HepG2 (cell line): Measurements from ENCODE around the gene AGAP1. TPM values are rescaled to one million over a fixed set of nuclear protein-coding genes. Genes with fewer than 3 reads are reported as not detected.

Source experiments
- IKZF4 ChIP-seq: sonication (generic); formaldehyde crosslinking; IDR thresholded peaks from 2 replicates; pipeline ENCODE4 v1.5.1; 2020; ENCODE audit warnings: borderline replicate concordance, mild to moderate bottlenecking, low read depth, missing genetic modification reagents; ENCODE audit errors: not compliant biosample characterization
- RBM22 ChIP-seq: fragments of 200-400 bp; formaldehyde crosslinking; optimal IDR thresholded peaks from 2 replicates; pipeline ENCODE3; 2017; ENCODE audit warnings: mild to moderate bottlenecking, low read length, moderate library complexity
- ZBTB38 ChIP-seq: sonication (generic); formaldehyde crosslinking; IDR thresholded peaks from 2 replicates; pipeline ENCODE4 v1.5.1; 2020; ENCODE audit warnings: mild to moderate bottlenecking, missing genetic modification reagents
- ZC3H13 ChIP-seq: sonication (generic); formaldehyde crosslinking; IDR thresholded peaks from 2 replicates; pipeline ENCODE4 v1.8.1; 2023; ENCODE audit warnings: mild to moderate bottlenecking, missing genetic modification reagents, moderate library complexity
- ZNF703 ChIP-seq: sonication (generic); formaldehyde crosslinking; IDR thresholded peaks from 2 replicates; pipeline ENCODE4 v1.5.1; 2020; ENCODE audit warnings: missing genetic modification reagents, mild to moderate bottlenecking, moderate library complexity, borderline replicate concordance
- polyA plus RNA-seq, 8 experiments: library from polyadenylated mRNA; depleted of rRNA in 3 of 8; stranded (reverse) in 7 of 8; unstranded in 1 of 8; fragments of >200 nt; fragmentation: Illumina TruSeq in 4 of 8; extraction: Trizol in 4 of 8; gene quantifications; 2 replicates each; pipeline versions ENCODE4 v1.2.1 to v1.2.3, GENCODE V29; 2011 to 2016; ENCODE audit warnings: low read depth in 4 of 8, missing spikeins in 1 of 8, mixed read lengths in 1 of 8; ENCODE audit not compliant: insufficient read depth in 1 of 8
- total RNA-seq, 5 experiments: library from RNA; depleted of rRNA; stranded (reverse); fragments of >200 nt; fragmentation: Illumina TruSeq; extraction: Trizol; gene quantifications; 2 replicates each; pipeline ENCODE4 v1.2.3, GENCODE V29; 2016; ENCODE audit warnings: low read depth in 1 of 5
- TF ChIP-seq, protein P1 (sequence below): sonication (generic); formaldehyde crosslinking; IDR thresholded peaks from 2 replicates; pipeline ENCODE4 v1.5.1; 2020; ENCODE audit warnings: missing genetic modification reagents, mild to moderate bottlenecking, borderline replicate concordance
- TF ChIP-seq, protein P2 (sequence below): sonication (generic); formaldehyde crosslinking; IDR thresholded peaks from 2 replicates; pipeline ENCODE4 v1.5.0; 2020; ENCODE audit warnings: mild to moderate bottlenecking, missing genetic modification reagents, borderline replicate concordance

The AGAP1 gene
- total and polyA plus RNA-seq, 2 of the 13 experiments (the other 11 are each of a cell fraction or from before 2014, with no cell fraction given), result 21.2 to 32.7 TPM

DNA sequence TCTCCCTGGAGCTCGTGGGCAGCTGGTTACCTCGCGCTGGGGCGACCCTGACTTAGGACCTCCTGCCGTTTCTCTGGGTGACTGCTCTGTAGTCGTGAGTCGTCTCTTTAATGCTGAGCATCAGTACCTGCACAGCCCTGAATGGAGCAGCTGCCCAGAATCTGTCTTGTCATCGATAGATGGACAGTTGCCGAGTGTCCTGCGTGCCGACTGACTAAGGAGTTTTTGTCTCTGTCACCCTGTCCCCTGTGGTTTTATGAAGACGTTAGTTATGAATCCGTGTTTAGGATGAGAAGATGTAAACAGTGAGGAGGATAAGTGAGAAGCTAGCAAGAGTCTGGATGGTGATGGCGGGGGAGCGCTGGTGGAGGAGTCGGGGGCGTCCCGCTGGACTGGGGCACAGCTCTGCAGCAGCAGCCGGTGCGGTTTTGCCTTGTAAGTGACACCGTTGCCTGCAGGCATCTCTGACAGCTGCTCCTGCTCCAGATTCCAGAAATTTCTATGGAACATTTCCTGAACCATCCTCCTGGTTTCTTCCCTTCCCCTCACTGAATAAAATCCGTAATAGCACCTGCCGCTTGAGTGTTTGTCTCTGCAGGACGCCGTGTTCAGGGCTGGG, 13.3 kb downstream of the AGAP1 start (continued):
- TF ChIP-seq ZC3H13 (CRISPR knock-in tag) (no peak), IKZF4 (CRISPR knock-in tag) (no peak), ZNF703 (CRISPR knock-in tag) (0 out of 2 replicates have a peak, but pooled peaks have one; percentile 24), RBM22 (peak; percentile 24), ZBTB38 (CRISPR knock-in tag) (0 out of 2 replicates have a peak, but pooled peaks have one; percentile 41)
- TF ChIP-seq, protein P1, sequence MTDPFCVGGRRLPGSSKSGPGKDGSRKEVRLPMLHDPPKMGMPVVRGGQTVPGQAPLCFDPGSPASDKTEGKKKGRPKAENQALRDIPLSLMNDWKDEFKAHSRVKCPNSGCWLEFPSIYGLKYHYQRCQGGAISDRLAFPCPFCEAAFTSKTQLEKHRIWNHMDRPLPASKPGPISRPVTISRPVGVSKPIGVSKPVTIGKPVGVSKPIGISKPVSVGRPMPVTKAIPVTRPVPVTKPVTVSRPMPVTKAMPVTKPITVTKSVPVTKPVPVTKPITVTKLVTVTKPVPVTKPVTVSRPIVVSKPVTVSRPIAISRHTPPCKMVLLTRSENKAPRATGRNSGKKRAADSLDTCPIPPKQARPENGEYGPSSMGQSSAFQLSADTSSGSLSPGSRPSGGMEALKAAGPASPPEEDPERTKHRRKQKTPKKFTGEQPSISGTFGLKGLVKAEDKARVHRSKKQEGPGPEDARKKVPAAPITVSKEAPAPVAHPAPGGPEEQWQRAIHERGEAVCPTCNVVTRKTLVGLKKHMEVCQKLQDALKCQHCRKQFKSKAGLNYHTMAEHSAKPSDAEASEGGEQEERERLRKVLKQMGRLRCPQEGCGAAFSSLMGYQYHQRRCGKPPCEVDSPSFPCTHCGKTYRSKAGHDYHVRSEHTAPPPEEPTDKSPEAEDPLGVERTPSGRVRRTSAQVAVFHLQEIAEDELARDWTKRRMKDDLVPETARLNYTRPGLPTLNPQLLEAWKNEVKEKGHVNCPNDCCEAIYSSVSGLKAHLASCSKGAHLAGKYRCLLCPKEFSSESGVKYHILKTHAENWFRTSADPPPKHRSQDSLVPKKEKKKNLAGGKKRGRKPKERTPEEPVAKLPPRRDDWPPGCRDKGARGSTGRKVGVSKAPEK, result no peak
- TF ChIP-seq, protein P2, sequence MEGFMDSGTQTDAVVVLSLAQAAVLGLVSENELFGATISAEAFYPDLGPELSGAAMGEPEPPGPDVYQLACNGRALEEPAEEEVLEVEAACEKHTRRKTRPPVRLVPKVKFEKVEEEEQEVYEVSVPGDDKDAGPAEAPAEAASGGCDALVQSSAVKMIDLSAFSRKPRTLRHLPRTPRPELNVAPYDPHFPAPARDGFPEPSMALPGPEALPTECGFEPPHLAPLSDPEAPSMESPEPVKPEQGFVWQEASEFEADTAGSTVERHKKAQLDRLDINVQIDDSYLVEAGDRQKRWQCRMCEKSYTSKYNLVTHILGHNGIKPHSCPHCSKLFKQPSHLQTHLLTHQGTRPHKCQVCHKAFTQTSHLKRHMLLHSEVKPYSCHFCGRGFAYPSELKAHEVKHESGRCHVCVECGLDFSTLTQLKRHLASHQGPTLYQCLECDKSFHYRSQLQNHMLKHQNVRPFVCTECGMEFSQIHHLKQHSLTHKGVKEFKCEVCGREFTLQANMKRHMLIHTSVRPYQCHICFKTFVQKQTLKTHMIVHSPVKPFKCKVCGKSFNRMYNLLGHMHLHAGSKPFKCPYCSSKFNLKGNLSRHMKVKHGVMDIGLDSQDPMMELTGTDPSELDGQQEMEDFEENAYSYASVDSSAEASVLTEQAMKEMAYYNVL (CRISPR knock-in tag), result no peak
- TF ChIP-seq, all 625 proteins: peak for 6
